B cell (primary cell): ENCODE results near the gene OPN4. TPM values are rescaled to one million over a fixed set of nuclear protein-coding genes. Genes with fewer than 3 reads are reported as not detected.
"Not testable (repeated sequence)": the region's sequence is repeated elsewhere in the genome, so short reads cannot be mapped to it uniquely, and the experiment has no call there.

Source experiments
- ATAC-seq: fragments of 200-7000 bp; cut with Tn5 transposase; one replicate; pipeline ENCODE4 v1.10.0; 2021; ENCODE audit warnings: low read depth, mild to moderate bottlenecking, moderate number of reproducible peaks, moderate library complexity
- CTCF ChIA-PET: fragments of 350-600 bp; sonication (Branson Sonifier 250); formaldehyde crosslinking; loops from one replicate; lab custom pipeline; 2021; ENCODE audit warnings: antibody characterized with exemption, inconsistent platforms; lab: Charles Lee
- POLR2A ChIA-PET: fragments of 350-600 bp; sonication (Branson Sonifier 250); formaldehyde crosslinking; loops from one replicate; lab custom pipeline; 2021; ENCODE audit warnings: antibody characterized with exemption; lab: Charles Lee
- DNase-seq: peaks from one replicate; pipeline ENCODE4 v3.0.0; 2013
- H2AFZ ChIP-seq: 2 replicates; pipeline ENCODE4 v1.6.1; 2012; ENCODE audit warnings: mild to moderate bottlenecking, low read depth, low read length; ENCODE audit not compliant: insufficient read depth, poor library complexity, severe bottlenecking
- H3K27ac ChIP-seq, 2 donors: 1 replicate in 1 of 2; 2 replicates in 1 of 2; pipeline ENCODE4 v1.5.1; 2012 to 2013; ENCODE audit warnings: low read length in 2 of 2, mild to moderate bottlenecking in 2 of 2, moderate library complexity in 1 of 2
- H3K27me3 ChIP-seq, 4 experiments: fragments of 200-600 bp in 1 of 4; sonication (generic) in 1 of 4; replicated peaks in 1 of 4; 1 replicate in 2 of 4; 2 replicates in 2 of 4; pipeline versions ENCODE4 v1.6.1 to v1.7.0; 2013 to 2016; ENCODE audit warnings: low read length in 3 of 4, mild to moderate bottlenecking in 2 of 4, mixed read lengths in 1 of 4, moderate library complexity in 1 of 4; ENCODE audit not compliant: insufficient read depth in 4 of 4, control insufficient read depth in 3 of 4; ENCODE audit errors: control extremely low read depth in 1 of 4
- H3K36me3 ChIP-seq, 2 experiments: replicated peaks in 1 of 2; 1 replicate in 1 of 2; 2 replicates in 1 of 2; pipeline versions ENCODE4 v1.6.1 to v1.7.1; 2013; ENCODE audit warnings: low read length in 1 of 2; ENCODE audit not compliant: insufficient read depth in 2 of 2, control insufficient read depth in 1 of 2; ENCODE audit errors: control extremely low read depth in 1 of 2, extremely low read depth in 1 of 2
- H3K4me1 ChIP-seq, 2 donors: fragments of 200-600 bp in 1 of 2; sonication (generic) in 1 of 2; 1 replicate in 1 of 2; 2 replicates in 1 of 2; pipeline versions ENCODE4 v1.5.1 to v1.6.1; 2013 to 2017; ENCODE audit warnings: low read length in 2 of 2; ENCODE audit not compliant: control insufficient read depth in 2 of 2, insufficient read depth in 2 of 2
- H3K4me2 ChIP-seq: replicated peaks from 2 replicates; pipeline ENCODE3; 2012; ENCODE audit warnings: mild to moderate bottlenecking, low read depth, low read length; ENCODE audit not compliant: poor library complexity, severe bottlenecking
- H3K4me3 ChIP-seq, 5 experiments: fragments of 200-600 bp in 1 of 5; sonication (generic) in 1 of 5; 1 replicate in 3 of 5; 2 replicates in 2 of 5; pipeline versions ENCODE4 v1.5.1 to v1.7.0; 2011 to 2016; ENCODE audit warnings: low read length in 4 of 5, mild to moderate bottlenecking in 4 of 5, low read depth in 2 of 5, control low read depth in 1 of 5, moderate library complexity in 1 of 5; ENCODE audit not compliant: insufficient read depth in 1 of 5; ENCODE audit errors: control extremely low read depth in 1 of 5, extremely low read depth in 1 of 5
- H3K79me2 ChIP-seq: fragments of 200-600 bp; sonication (generic); one replicate; pipeline ENCODE4 v1.6.0; 2016; ENCODE audit warnings: low read length; ENCODE audit not compliant: control insufficient read depth, insufficient read depth
- H3K9ac ChIP-seq: fragments of 200-600 bp; sonication (generic); 2 replicates; pipeline ENCODE4 v1.6.1; 2017; ENCODE audit warnings: mild to moderate bottlenecking, low read length, moderate library complexity
- H3K9me3 ChIP-seq, 3 donors: one replicate each; pipeline versions ENCODE4 v1.6.1 to v1.7.1; 2013; ENCODE audit warnings: low read length in 2 of 3; ENCODE audit not compliant: control insufficient read depth in 2 of 3, insufficient read depth in 1 of 3; ENCODE audit errors: control extremely low read depth in 1 of 3
- H4K20me1 ChIP-seq: 2 replicates; pipeline ENCODE4 v1.6.0; 2012; ENCODE audit warnings: mild to moderate bottlenecking, low read length; ENCODE audit not compliant: insufficient read depth, control insufficient read depth, poor library complexity, severe bottlenecking
- H3K27ac Mint-ChIP-seq: one replicate; pipeline ENCODE4 v1.8.0; 2021; ENCODE audit warnings: mixed read lengths
- H3K27me3 Mint-ChIP-seq: one replicate; pipeline ENCODE4 v1.8.0; 2021; ENCODE audit warnings: mixed read lengths
- H3K4me1 Mint-ChIP-seq: one replicate; pipeline ENCODE4 v1.8.0; 2021; ENCODE audit warnings: mixed read lengths
- H3K4me3 Mint-ChIP-seq: one replicate; pipeline ENCODE4 v1.8.0; 2021; ENCODE audit warnings: mixed read lengths
- H3K9me3 Mint-ChIP-seq: one replicate; pipeline ENCODE4 v1.8.0; 2022; ENCODE audit warnings: mixed read lengths; ENCODE audit not compliant: insufficient read depth
- CTCF ChIP-seq: fragments of 200-600 bp; IDR thresholded peaks from one replicate; pipeline ENCODE4 v1.8.0; 2022; ENCODE audit warnings: antibody characterized with exemption, mild to moderate bottlenecking
- EZH2 ChIP-seq: IDR thresholded peaks from 2 replicates; pipeline ENCODE4 v1.6.1; 2012; ENCODE audit warnings: borderline replicate concordance, low read depth, mild to moderate bottlenecking, moderate library complexity, low read length; ENCODE audit not compliant: insufficient read depth, poor library complexity, severe bottlenecking
- WGBS: methylation state at CpG from one replicate; pipeline ENCODE4 v1.1.5; 2013; ENCODE audit warnings: missing lambda C conversion rate; ENCODE audit not compliant: insufficient coverage; 5-methylcytosine and 5-hydroxymethylcytosine counted together
- intact Hi-C: fragments of 100-400 bp; cut with micrococcal nuclease; formaldehyde crosslinking; loops from one replicate; pipeline ENCODE4 v1.10.0; 2022
- polyA plus RNA-seq: library from polyadenylated mRNA; depleted of rRNA; stranded (reverse); fragments of >200 nt; gene quantifications from 2 replicates; pipeline ENCODE4 v1.2.3, GENCODE V29; 2012
- total RNA-seq, 2 donors: library from RNA; stranded (reverse); fragments of 120-200 nt in 1 of 2; gene quantifications; 1 replicate in 1 of 2; 2 replicates in 1 of 2; pipeline versions ENCODE4 v1.2.3 to v1.2.4, GENCODE V29; 2013 to 2022

Gene OPN4
- total and polyA plus RNA-seq, 2 donors (not counting 1 experiment from before 2014, with no cell fraction given): not detected

- WGBS: 90% methylated on average over 5 of the region's 6 CpGs
- CTCF ChIA-PET: no interaction called here
- H3K27ac Mint-ChIP-seq: no peak overlapping the region
Observed at GRCh38 chr10:86613905-86614304, 40.4 kb upstream of the OPN4 start.

GRCh38 chr10:86614853-86615252 lies 39.5 kb upstream of the OPN4 start:
- H3K27ac ChIP-seq: no peak overlapping the region
- ChIA-PET POLR2A (no interaction called here), CTCF (no interaction called here)
- no peaks in the 10 kb centered on the region for H3K4me1 ChIP-seq
- Mint-ChIP-seq H3K4me1 (no peaks in the 10 kb centered on the region), H3K27me3 (peaks cover 19% of the 10 kb centered on the region), H3K9me3 (peaks cover 7% of the 10 kb centered on the region), H3K27ac (no peak overlapping the region), H3K4me3 (no peak overlapping the region)
- TF ChIP-seq CTCF: no peak
- no peak for TF ChIP-seq EZH2
- ATAC-seq (no peak), DNase-seq (no peak)
- H2AFZ ChIP-seq: no peak overlapping the region
- H3K4me3 ChIP-seq: no peak overlapping the region
- H4K20me1 ChIP-seq: no peaks in the 10 kb centered on the region
- H3K9me3 ChIP-seq: no peaks in the 10 kb centered on the region
- no peaks in the 10 kb centered on the region for H3K36me3 ChIP-seq
- H3K9ac ChIP-seq: no peak overlapping the region
- intact Hi-C loops: no loop called here
- no peak overlapping the region for H3K4me2 ChIP-seq
- no peaks in the 10 kb centered on the region for H3K79me2 ChIP-seq
- WGBS: 100% methylated on average over 1 of the region's 4 CpGs
- no peaks in the 10 kb centered on the region for H3K27me3 ChIP-seq

More at GRCh38 chr10:86613905-86614304, 40.4 kb upstream of the OPN4 start:
- DNase-seq: no peak
- H3K4me3 Mint-ChIP-seq: no peak overlapping the region
- H3K27me3 ChIP-seq: peaks cover 0 to under 1% (median 0%) of the 10 kb centered on the region in 4 experiments
- H4K20me1 ChIP-seq: no peaks in the 10 kb centered on the region
- no peak overlapping the region for H2AFZ ChIP-seq
- H3K79me2 ChIP-seq: no peaks in the 10 kb centered on the region
- ATAC-seq: no peak
- H3K4me1 ChIP-seq: no peaks in the 10 kb centered on the region
- H3K27ac ChIP-seq: no peak overlapping the region
- POLR2A ChIA-PET: no interaction called here
- TF ChIP-seq CTCF: no peak
- TF ChIP-seq EZH2: no peak
- H3K27me3 Mint-ChIP-seq: peaks cover 20% of the 10 kb centered on the region
- intact Hi-C loops: no loop called here
- H3K9me3 ChIP-seq: no peaks in the 10 kb centered on the region
- H3K9me3 Mint-ChIP-seq: peaks cover 7% of the 10 kb centered on the region
- H3K4me2 ChIP-seq: no peak overlapping the region
- no peak overlapping the region for H3K4me3 ChIP-seq
- H3K36me3 ChIP-seq: no peaks in the 10 kb centered on the region
- H3K4me1 Mint-ChIP-seq: no peaks in the 10 kb centered on the region
- H3K9ac ChIP-seq: no peak overlapping the region

GRCh38 chr10:86617278-86617677 lies 37.1 kb upstream of the OPN4 start:
- H3K9me3 Mint-ChIP-seq, H3K9me3 ChIP-seq, H3K79me2 ChIP-seq, H3K4me1 ChIP-seq, H2AFZ ChIP-seq, H3K4me2 ChIP-seq, H3K9ac ChIP-seq, H3K4me3 ChIP-seq, DNase-seq, intact Hi-C loops, H3K27ac Mint-ChIP-seq, CTCF ChIA-PET, H3K27ac ChIP-seq, H3K27me3 ChIP-seq, H3K36me3 ChIP-seq, H4K20me1 ChIP-seq, H3K4me3 Mint-ChIP-seq, H3K4me1 Mint-ChIP-seq, ATAC-seq, POLR2A ChIA-PET: not testable (repeated sequence)
- WGBS: no CpG with 5 or more reads among the region's 2 CpGs
- H3K27me3 Mint-ChIP-seq: peaks cover 11% of the 10 kb centered on the region
